Muscle layer of duodenum (tissue), 2 donors: ENCODE results near the gene LSM14B.
A peak's percentile ranks its signal among the peaks of the same experiment; 100 is the strongest.

Experiments
- H3K27ac ChIP-seq: one replicate; pipeline ENCODE4 v1.7.0; 2013; ENCODE audit warnings: mild to moderate bottlenecking, low read length
- H3K27me3 ChIP-seq: one replicate; pipeline ENCODE4 v1.7.0; 2013; ENCODE audit warnings: low read depth, mild to moderate bottlenecking, control low read depth, low read length
- H3K36me3 ChIP-seq, 2 donors: one replicate each; pipeline ENCODE4 v1.7.0; 2013; ENCODE audit warnings: low read length in 2 of 2, control low read depth in 1 of 2, mild to moderate bottlenecking in 1 of 2; ENCODE audit not compliant: insufficient read depth in 2 of 2, control insufficient read depth in 1 of 2
- H3K4me1 ChIP-seq, 2 donors: one replicate each; pipeline ENCODE4 v1.7.0; 2013; ENCODE audit warnings: low read length in 2 of 2, mild to moderate bottlenecking in 2 of 2, control low read depth in 1 of 2, moderate library complexity in 1 of 2; ENCODE audit not compliant: insufficient read depth in 2 of 2, control insufficient read depth in 1 of 2
- H3K4me3 ChIP-seq, 2 donors: one replicate each; pipeline ENCODE4 v1.7.0; 2013; ENCODE audit warnings: low read length in 2 of 2, low read depth in 1 of 2, mild to moderate bottlenecking in 1 of 2
- H3K9me3 ChIP-seq, 2 donors: one replicate each; pipeline ENCODE4 v1.7.0; 2013; ENCODE audit warnings: low read length in 2 of 2, control low read depth in 1 of 2, mild to moderate bottlenecking in 1 of 2; ENCODE audit not compliant: control insufficient read depth in 1 of 2
- donor health status: healthy.

Gene LSM14B

DNA sequence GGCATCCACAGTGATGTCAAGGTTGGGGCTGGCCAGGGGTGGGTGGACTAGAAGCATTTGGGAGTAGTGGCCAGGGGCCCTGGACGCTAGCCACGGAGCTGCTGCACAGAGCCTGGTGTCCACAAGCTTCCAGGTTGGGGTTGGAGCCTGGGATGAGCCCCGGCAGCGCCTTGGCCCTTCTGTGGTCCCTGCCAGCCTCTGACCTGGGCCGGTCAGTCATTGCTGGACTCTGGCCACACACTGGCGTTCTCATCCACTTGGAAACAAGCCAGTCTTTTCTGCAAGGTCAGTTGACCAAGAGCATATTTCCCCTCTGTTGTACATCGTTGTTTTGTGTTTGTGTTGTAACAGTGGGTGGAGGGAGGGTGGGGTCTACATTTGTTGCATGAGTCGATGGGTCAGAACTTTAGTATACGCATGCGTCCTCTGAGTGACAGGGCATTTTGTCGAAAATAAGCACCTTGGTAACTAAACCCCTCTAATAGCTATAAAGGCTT lies 12.5 kb downstream of the LSM14B start:
- H3K4me3 ChIP-seq: no peak overlapping the region
- H3K36me3 ChIP-seq: peaks cover 63 to 99% of the 10 kb centered on the region in 2 donors
- H3K27ac ChIP-seq: no peak overlapping the region
- no peaks in the 10 kb centered on the region for H3K27me3 ChIP-seq
- H3K9me3 ChIP-seq: no peaks in the 10 kb centered on the region
- no peaks in the 10 kb centered on the region for H3K4me1 ChIP-seq

DNA sequence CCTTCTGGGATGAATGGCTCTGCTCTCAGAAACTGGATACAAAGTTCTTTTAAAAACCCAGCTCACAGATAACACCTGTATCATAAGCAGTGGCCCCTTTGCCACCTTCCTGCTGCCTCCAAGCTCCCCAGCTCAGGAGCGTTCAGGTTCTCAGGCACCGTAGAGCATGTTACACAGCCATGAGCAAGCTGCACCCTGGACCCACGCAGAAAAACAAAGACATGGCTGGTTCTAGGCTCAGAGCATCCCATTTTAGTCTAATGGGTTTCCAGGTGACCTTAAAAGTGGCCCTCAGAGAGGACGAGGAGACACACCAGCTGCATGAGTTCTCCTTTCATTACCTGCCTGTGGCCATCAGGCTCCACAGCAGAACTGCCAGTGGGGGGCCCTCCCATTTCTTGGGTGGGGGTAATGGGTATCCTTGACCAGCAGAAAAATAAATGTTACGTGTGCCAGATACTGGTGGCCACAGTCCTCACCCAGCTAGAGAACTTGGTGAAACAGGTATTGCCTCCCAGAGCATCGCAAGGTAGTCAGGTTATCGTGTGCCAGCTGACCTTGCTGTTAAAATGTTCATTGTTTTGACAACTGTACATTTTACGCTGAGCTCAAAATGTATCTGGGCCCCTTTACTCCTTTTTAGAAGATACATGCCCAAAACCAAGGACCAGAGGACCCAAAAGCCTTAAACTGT lies 13.4 kb downstream of the LSM14B start:
- Histone ChIP-seq H3K4me1 (peaks cover 0 to 2% of the 10 kb centered on the region in 2 donors), H3K36me3 (peaks cover 65 to 96% of the 10 kb centered on the region in 2 donors), H3K27ac (no peak overlapping the region), H3K27me3 (no peaks in the 10 kb centered on the region), H3K9me3 (no peaks in the 10 kb centered on the region), H3K4me3 (no peak overlapping the region)

DNA sequence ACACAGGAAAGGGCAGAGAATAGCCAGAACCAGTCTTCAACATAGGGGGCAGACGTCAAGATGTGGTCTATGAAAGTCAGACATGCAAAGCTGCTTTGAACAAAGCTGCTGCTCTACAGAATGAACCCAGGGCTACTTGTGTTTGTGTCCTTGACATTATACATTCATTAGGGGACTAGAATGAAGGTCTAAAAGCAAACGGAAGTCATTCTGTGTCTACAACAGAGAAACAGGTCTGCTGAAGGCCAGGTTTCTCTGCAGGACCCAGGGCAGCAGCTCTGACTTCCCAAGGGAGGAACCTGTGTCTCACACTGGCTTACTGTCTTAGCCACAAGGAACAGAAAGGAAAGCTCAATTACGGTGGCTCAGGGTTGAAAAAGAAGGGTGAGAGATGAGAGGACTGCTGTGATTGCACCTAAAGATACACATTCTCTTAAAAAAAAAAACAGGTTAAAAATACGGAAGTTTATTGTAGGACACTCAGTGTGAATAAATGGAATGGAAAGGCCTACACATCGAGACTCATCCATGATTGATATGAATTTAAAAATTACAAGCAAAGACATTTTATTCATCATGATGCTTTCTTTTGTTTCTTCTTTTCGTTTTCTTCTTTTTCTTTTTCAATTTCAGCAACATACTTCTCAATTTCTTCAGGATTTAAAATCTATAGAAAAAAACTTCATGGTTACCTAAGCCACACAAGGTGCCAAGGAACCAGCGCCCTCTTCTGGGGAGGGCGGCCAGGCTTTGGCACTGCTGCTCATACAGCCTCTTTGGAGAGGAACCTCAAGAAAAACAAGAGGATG lies 14.2 kb downstream of the LSM14B start:
- Histone ChIP-seq H3K4me1 (peaks cover under 1 to 10% of the 10 kb centered on the region in 2 donors), H3K4me3 (no peak overlapping the region), H3K27me3 (no peaks in the 10 kb centered on the region), H3K27ac (no peak overlapping the region), H3K9me3 (no peaks in the 10 kb centered on the region), H3K36me3 (peaks cover 66 to 89% of the 10 kb centered on the region in 2 donors)

DNA sequence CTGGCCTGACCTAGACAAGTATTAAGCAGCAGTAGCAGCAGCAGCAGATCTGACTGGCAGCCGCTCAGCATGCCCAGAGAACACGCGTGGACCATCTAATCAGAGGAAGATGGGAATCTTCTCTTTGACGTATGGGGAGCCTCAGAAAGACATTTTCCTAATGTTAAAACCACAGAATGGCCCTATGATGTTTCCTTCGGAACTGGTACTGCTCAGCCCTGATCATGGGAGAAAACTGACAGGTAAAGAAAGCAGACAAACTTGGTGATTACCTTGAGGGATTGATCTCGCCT lies 14.8 kb downstream of the LSM14B start:
- H3K27me3 ChIP-seq: no peaks in the 10 kb centered on the region
- peaks cover 61 to 83% of the 10 kb centered on the region in 2 donors for H3K36me3 ChIP-seq
- peaks cover 4 to 15% of the 10 kb centered on the region in 2 donors for H3K4me1 ChIP-seq
- H3K4me3 ChIP-seq: no peak overlapping the region
- H3K27ac ChIP-seq: no peak overlapping the region
- no peaks in the 10 kb centered on the region for H3K9me3 ChIP-seq

DNA sequence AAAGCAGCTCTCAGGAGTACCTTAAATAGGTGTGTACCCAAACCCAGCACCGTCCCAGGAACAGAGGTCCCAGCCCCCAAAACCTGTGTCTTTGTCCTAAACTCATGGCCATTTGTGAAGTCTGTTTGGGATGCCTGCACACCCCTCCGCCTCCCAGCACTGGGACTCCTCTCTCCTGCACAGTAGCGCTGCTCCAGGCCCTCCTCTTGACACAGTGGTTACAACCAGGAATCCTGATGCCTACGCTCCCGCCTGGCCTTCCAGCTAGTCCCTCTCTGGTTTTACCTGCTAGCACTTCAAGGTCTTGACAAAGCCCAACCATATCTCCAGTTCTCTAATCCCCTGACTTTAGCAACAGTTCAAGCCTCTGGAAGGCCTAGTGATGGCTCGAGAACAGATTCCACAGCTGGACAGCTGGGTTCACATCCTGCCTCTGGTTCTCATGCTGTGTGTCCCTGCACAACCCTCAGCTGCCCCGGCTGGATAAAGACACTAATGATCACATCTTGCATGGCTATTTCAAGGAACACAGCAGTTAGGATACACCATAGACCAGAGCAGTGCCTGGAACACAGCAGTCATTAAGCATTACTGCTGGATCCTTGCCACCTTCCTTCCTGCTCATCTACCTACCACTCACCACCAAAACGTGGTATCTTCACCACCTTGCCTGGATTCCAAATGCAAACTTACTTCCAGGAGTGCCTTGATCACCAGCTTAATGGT lies 15.4 kb downstream of the LSM14B start:
- H3K27ac ChIP-seq: no peak overlapping the region
- no peaks in the 10 kb centered on the region for H3K27me3 ChIP-seq
- H3K4me1 ChIP-seq: peaks cover 4 to 15% of the 10 kb centered on the region in 2 donors
- H3K36me3 ChIP-seq: peaks cover 61 to 77% of the 10 kb centered on the region in 2 donors
- no peak overlapping the region for H3K4me3 ChIP-seq
- no peaks in the 10 kb centered on the region for H3K9me3 ChIP-seq

DNA sequence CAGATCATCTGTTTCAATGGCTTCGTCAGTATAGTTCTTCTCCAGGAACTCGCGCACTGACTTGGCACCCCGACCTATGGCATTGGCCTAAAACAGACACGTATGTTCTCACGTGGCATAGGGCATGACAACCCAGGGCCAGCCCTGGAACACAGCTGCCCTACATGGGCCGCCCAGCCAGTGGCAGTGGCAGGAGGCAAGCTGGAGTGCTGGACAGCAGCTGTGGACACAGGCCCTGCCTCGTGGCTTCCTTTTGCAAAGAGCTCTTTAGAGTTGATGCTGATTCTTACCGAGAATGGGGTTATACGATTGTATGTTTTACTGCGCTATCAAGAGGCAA lies 15.9 kb downstream of the LSM14B start:
- H3K27ac ChIP-seq: no peak overlapping the region
- no peaks in the 10 kb centered on the region for H3K9me3 ChIP-seq
- no peaks in the 10 kb centered on the region for H3K27me3 ChIP-seq
- no peak overlapping the region for H3K4me3 ChIP-seq
- peaks cover 4 to 15% of the 10 kb centered on the region in 2 donors for H3K4me1 ChIP-seq
- peaks cover 57 to 73% of the 10 kb centered on the region in 2 donors for H3K36me3 ChIP-seq

DNA sequence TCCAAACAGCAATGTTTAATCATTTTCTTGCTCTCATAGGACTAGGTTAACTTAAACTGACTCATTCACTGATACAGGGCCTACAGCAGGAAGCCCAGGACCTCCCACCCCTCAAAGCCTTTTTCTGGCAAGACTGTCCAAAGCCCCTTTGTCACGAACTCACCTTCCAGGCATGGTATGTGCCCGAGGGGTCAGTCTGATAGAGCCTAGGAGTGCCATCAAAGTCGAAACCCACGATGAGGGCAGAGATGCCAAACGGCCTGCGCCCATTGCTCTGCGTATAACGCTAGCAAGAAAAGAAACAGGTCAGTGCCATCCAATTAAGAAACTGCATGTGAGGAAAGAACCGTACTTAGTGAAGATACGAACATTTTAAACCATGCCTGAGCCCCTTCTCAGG lies 16.6 kb downstream of the LSM14B start:
- H3K36me3 ChIP-seq: peaks cover 57 to 66% of the 10 kb centered on the region in 2 donors
- peaks cover 4 to 15% of the 10 kb centered on the region in 2 donors for H3K4me1 ChIP-seq
- H3K27ac ChIP-seq: no peak overlapping the region

DNA sequence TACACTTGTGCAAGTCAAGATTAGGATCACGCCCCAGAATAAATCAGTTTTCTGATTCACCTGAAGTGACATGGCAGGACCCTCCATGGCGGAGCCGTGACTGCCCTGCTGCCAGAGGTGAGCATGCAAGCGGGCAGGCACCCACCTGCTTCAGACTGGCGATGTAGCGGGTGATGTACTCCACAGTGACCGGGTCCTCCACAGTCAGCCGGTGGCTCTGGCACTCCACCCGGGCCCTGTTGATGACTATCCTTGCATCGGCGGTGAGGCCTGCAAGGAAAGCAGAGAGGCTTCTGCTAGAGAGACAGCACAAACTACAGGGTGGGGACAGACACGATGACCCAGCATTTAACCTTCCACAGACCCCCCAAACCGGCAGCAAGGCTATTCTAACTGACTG lies 17.4 kb downstream of the LSM14B start:
- H3K9me3 ChIP-seq: no peaks in the 10 kb centered on the region
- H3K4me1 ChIP-seq: peaks cover 6 to 18% of the 10 kb centered on the region in 2 donors
- H3K4me3 ChIP-seq: no peak overlapping the region
- H3K36me3 ChIP-seq: peaks cover 56 to 58% of the 10 kb centered on the region in 2 donors
- H3K27ac ChIP-seq: no peak overlapping the region
- H3K27me3 ChIP-seq: no peaks in the 10 kb centered on the region

More for the DNA sequence above, 16.6 kb downstream of the LSM14B start:
- Histone ChIP-seq H3K27me3 (no peaks in the 10 kb centered on the region), H3K4me3 (no peak overlapping the region), H3K9me3 (no peaks in the 10 kb centered on the region)

DNA sequence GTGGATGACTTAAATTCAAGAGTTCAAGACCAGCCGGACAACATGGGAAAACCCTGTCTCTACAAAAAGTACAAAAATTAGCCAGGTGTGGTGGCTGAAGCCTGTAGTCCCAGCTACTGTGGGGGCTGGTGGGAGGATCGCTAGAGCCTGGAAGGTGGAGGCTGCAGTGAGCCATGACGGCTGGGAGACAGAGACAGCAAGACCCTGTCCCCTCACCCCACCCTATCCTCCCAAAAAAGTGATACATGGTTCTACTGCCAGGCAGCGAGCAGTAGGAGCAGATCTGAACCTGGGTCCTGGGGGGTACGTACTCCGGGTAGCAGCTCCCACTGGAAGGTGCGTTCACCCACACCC lies 18.7 kb downstream of the LSM14B start:
- Histone ChIP-seq H3K36me3 (peaks cover 42 to 45% of the 10 kb centered on the region in 2 donors), H3K4me3 (peak overlapping the region; percentile 77 to 84), H3K9me3 (no peaks in the 10 kb centered on the region), H3K27ac (no peak overlapping the region), H3K27me3 (no peaks in the 10 kb centered on the region), H3K4me1 (peaks cover 12 to 26% of the 10 kb centered on the region in 2 donors)

DNA sequence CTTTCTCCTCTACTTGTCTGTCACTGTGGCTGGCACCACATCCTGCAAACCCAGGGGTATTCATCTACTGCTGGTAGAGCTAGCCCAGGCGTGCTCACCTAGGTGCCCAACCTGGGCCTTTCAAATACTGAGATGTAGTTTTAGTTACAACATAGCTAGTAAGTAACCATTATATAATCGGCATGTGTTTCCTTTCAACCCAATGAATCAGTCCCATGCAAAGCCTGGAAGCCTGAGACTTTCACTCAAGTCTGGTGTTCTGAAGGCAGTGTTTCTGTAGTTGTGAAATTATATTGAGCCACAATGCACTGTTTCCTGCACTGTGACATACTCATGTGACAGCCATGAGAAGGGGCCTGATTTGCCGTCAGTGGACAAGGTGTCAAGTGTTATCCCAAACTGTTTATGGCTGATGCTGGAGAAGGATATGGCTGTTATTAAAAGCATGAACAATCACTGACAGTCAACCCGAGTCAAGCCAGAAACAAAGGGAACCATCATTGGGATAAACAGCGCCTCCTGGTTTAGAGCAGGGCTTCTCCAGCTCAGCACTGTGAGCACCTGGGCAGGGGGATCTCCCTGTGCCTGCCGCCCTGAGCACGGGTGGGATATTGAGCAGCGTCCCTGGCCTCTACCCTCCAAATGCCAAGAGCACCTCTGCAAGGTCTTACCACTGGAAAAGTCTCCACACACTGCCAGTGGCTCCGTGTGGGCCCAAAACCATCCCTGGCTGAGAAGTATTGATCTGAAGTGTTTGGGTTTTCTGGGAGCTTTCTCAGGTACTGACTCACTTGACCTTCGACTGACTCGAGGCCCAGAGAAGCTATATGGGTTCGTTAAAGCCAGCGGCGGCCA lies 19.3 kb downstream of the LSM14B start:
- Histone ChIP-seq H3K27me3 (no peaks in the 10 kb centered on the region), H3K36me3 (peaks cover 36 to 39% of the 10 kb centered on the region in 2 donors), H3K27ac (peak overlapping the region; percentile 82), H3K4me1 (peaks cover 12 to 26% of the 10 kb centered on the region in 2 donors), H3K9me3 (no peaks in the 10 kb centered on the region), H3K4me3 (peak overlapping the region; percentile 77 to 84)
